Parathyroid adenoma (tissue), 2 donors: ENCODE results near the gene CYP4F11.
"Not testable (repeated sequence)": the region's sequence is repeated elsewhere in the genome, so short reads cannot be mapped to it uniquely, and the experiment has no call there.

Experiments used
- H2AFZ ChIP-seq: fragments of 300-600 bp; sonication (generic); one replicate; pipeline ENCODE4 v1.7.0; 2017; ENCODE audit warnings: antibody characterized with exemption, mild to moderate bottlenecking
- H3K27ac ChIP-seq: fragments of 300-600 bp; sonication (generic); one replicate; pipeline ENCODE4 v1.7.0; 2017
- H3K27me3 ChIP-seq: fragments of 300-600 bp; sonication (generic); one replicate; pipeline ENCODE4 v1.7.0; 2017; ENCODE audit warnings: low read length; ENCODE audit not compliant: control insufficient read depth, insufficient read depth
- H3K36me3 ChIP-seq: fragments of 300-600 bp; sonication (generic); one replicate; pipeline ENCODE4 v1.7.0; 2017; ENCODE audit warnings: low read length; ENCODE audit not compliant: control insufficient read depth, insufficient read depth
- H3K4me1 ChIP-seq: fragments of 300-600 bp; sonication (generic); one replicate; pipeline ENCODE4 v1.7.0; 2017; ENCODE audit warnings: control low read depth
- H3K4me2 ChIP-seq: fragments of 300-600 bp; sonication (generic); one replicate; pipeline ENCODE4 v1.7.0; 2017; ENCODE audit warnings: low read length
- H3K4me3 ChIP-seq: fragments of 300-600 bp; sonication (generic); one replicate; pipeline ENCODE4 v1.7.0; 2017; ENCODE audit warnings: low read depth, low read length
- H3K79me2 ChIP-seq: fragments of 300-600 bp; sonication (generic); one replicate; pipeline ENCODE4 v1.7.0; 2017; ENCODE audit warnings: control low read depth
- H3K9ac ChIP-seq: fragments of 300-600 bp; sonication (generic); one replicate; pipeline ENCODE4 v1.7.0; 2017; ENCODE audit warnings: mild to moderate bottlenecking
- H3K9me3 ChIP-seq: fragments of 300-600 bp; sonication (generic); one replicate; pipeline ENCODE4 v1.7.0; 2017; ENCODE audit warnings: low read length; ENCODE audit not compliant: control insufficient read depth
- CTCF ChIP-seq: fragments of 300-600 bp; sonication (generic); IDR thresholded peaks from one replicate; pipeline ENCODE4 v1.7.0; 2017; ENCODE audit warnings: antibody characterized with exemption, mild to moderate bottlenecking
- donor health status: primary hyperparathyroidism.

CYP4F11 gene

GRCh38 chr19:15936950-15937349, 2.6 kb upstream of the CYP4F11 start:
- no peak overlapping the region for H3K27ac ChIP-seq
- H3K9me3 ChIP-seq, result no peaks in the 10 kb centered on the region
- H3K79me2 ChIP-seq, result no peaks in the 10 kb centered on the region
- H3K27me3 ChIP-seq, result no peaks in the 10 kb centered on the region
- no peak overlapping the region for H3K9ac ChIP-seq
- no peak for TF ChIP-seq CTCF
- H3K4me3 ChIP-seq, result no peak overlapping the region
- H3K36me3 ChIP-seq, result no peaks in the 10 kb centered on the region
- no peak overlapping the region for H2AFZ ChIP-seq
- no peak overlapping the region for H3K4me2 ChIP-seq
- peaks cover 4% of the 10 kb centered on the region for H3K4me1 ChIP-seq

GRCh38 chr19:15936173-15936572, 1.8 kb upstream of the CYP4F11 start:
- no peak overlapping the region for H3K9ac ChIP-seq
- H3K4me3 ChIP-seq, result no peak overlapping the region
- H3K4me1 ChIP-seq, result peaks cover 4% of the 10 kb centered on the region

GRCh38 chr19:15935167-15935702, 906 bp upstream of the CYP4F11 start:
- no peak for TF ChIP-seq CTCF
- Histone ChIP-seq H3K27ac (no peak overlapping the region), H3K4me2 (no peak overlapping the region), H2AFZ (no peak overlapping the region), H3K36me3 (no peaks in the 10 kb centered on the region), H3K9me3 (no peaks in the 10 kb centered on the region), H3K9ac (no peak overlapping the region), H3K27me3 (no peaks in the 10 kb centered on the region), H3K4me3 (no peak overlapping the region), H3K79me2 (no peaks in the 10 kb centered on the region), H3K4me1 (peaks cover 4% of the 10 kb centered on the region)

More at GRCh38 chr19:15936173-15936572, 1.8 kb upstream of the CYP4F11 start:
- Histone ChIP-seq H3K36me3 (no peaks in the 10 kb centered on the region), H3K4me2 (no peak overlapping the region), H2AFZ (no peak overlapping the region), H3K9me3 (no peaks in the 10 kb centered on the region), H3K79me2 (no peaks in the 10 kb centered on the region), H3K27me3 (no peaks in the 10 kb centered on the region), H3K27ac (no peak overlapping the region)
- TF ChIP-seq CTCF, result no peak

- H3K27me3 ChIP-seq, H3K4me1 ChIP-seq, H3K36me3 ChIP-seq, H3K27ac ChIP-seq, H3K79me2 ChIP-seq, H3K9me3 ChIP-seq, H3K4me3 ChIP-seq, H3K9ac ChIP-seq, H3K4me2 ChIP-seq, H2AFZ ChIP-seq: not testable (repeated sequence)
Observed at GRCh38 chr19:15933761-15934331, 483 bp downstream of the CYP4F11 start.

GRCh38 chr19:15928321-15928720, 6.0 kb downstream of the CYP4F11 start:
- Histone ChIP-seq H3K36me3 (no peaks in the 10 kb centered on the region), H3K27me3 (peaks cover 2% of the 10 kb centered on the region), H3K9ac (no peak overlapping the region), H3K4me3 (no peak overlapping the region), H3K27ac (no peak overlapping the region), H2AFZ (no peak overlapping the region), H3K4me1 (no peaks in the 10 kb centered on the region), H3K9me3 (no peaks in the 10 kb centered on the region), H3K4me2 (no peak overlapping the region), H3K79me2 (no peaks in the 10 kb centered on the region)
- no peak for TF ChIP-seq CTCF
